CD4-positive, alpha-beta T cell treated with Interleukin-2 at 100 ng/mL for 4 hours (primary cell): Measurements from ENCODE around the gene C19orf85.
"Not testable (repeated sequence)": the region's sequence is repeated elsewhere in the genome, so short reads cannot be mapped to it uniquely, and the experiment has no call there.

Source experiments
- DNase-seq: peaks from one replicate; pipeline ENCODE4 v3.0.0-alpha.2; 2020; ENCODE audit warnings: low spot score

The C19orf85 gene

GRCh38 chr19:55464662-55465054 lies at the start of gene C19orf85:
TSS of gene C19orf85 (minus strand) at chr19:55464751. CDS start at chr19:55464554, 197 bp downstream.
- DNase-seq = no peak

GRCh38 chr19:55508120-55508519 lies 43.6 kb upstream of the C19orf85 start:
- no peak for DNase-seq

- DNase-seq = no peak
Observed at GRCh38 chr19:55504981-55505380, 40.4 kb upstream of the C19orf85 start.

- DNase-seq = no peak
Observed at GRCh38 chr19:55504252-55504603, 39.7 kb upstream of the C19orf85 start.

GRCh38 chr19:55503502-55504251 lies 39.1 kb upstream of the C19orf85 start:
- DNase-seq = peak; percentile 91

- DNase-seq = no peak
Observed at GRCh38 chr19:55503157-55503501, 38.6 kb upstream of the C19orf85 start.

- no peak for DNase-seq
Observed at GRCh38 chr19:55502197-55502952, 37.8 kb upstream of the C19orf85 start.

GRCh38 chr19:55500368-55500952 lies 35.9 kb upstream of the C19orf85 start:
- no peak for DNase-seq

- no peak for DNase-seq
Observed at GRCh38 chr19:55498246-55498840, 33.8 kb upstream of the C19orf85 start.

- DNase-seq = no peak
Observed at GRCh38 chr19:55497763-55498162, 33.2 kb upstream of the C19orf85 start.

- not testable (repeated sequence) for DNase-seq
Observed at GRCh38 chr19:55496820-55497219, 32.3 kb upstream of the C19orf85 start.

GRCh38 chr19:55495646-55496349 lies 31.2 kb upstream of the C19orf85 start:
- no peak for DNase-seq

GRCh38 chr19:55494172-55494761 lies 29.7 kb upstream of the C19orf85 start:
- no peak for DNase-seq

- no peak for DNase-seq
Observed at GRCh38 chr19:55493645-55494171, 29.2 kb upstream of the C19orf85 start.

GRCh38 chr19:55493052-55493644 lies 28.6 kb upstream of the C19orf85 start:
- DNase-seq = no peak

GRCh38 chr19:55492362-55492944 lies 27.9 kb upstream of the C19orf85 start:
- no peak for DNase-seq

GRCh38 chr19:55491546-55492360 lies 27.2 kb upstream of the C19orf85 start:
- no peak for DNase-seq

- DNase-seq = no peak
Observed at GRCh38 chr19:55490478-55491432, 26.2 kb upstream of the C19orf85 start.
